K562 (cell line): ENCODE results near the gene CLCN1. TPM values are rescaled to one million over a fixed set of nuclear protein-coding genes. Genes with fewer than 3 reads are reported as not detected.

Experiments used
- BRD9 ChIP-seq: fragments of 450-650 bp; IDR thresholded peaks from 2 replicates; pipeline ENCODE4 v1.6.1; 2018; ENCODE audit warnings: low read depth; ENCODE audit not compliant: partially characterized antibody
- CAMTA2 ChIP-seq: fragments of 250-450 bp; sonication (Bioruptor Pico); conservative IDR thresholded peaks from 2 replicates; pipeline ENCODE4 v1.5.1; 2022
- ESRRA ChIP-seq: fragments of 450-650 bp; IDR thresholded peaks from 2 replicates; pipeline ENCODE4 v1.6.1; 2014; ENCODE audit warnings: low read depth, mild to moderate bottlenecking, moderate library complexity, borderline replicate concordance
- EWSR1 ChIP-seq: fragments of 450-650 bp; IDR thresholded peaks from 2 replicates; pipeline ENCODE4 v1.6.1; 2018; ENCODE audit warnings: borderline replicate concordance, mild to moderate bottlenecking, low read depth, moderate library complexity; ENCODE audit not compliant: partially characterized antibody
- MTF1 ChIP-seq: fragments of 250-450 bp; sonication (Bioruptor Pico); IDR thresholded peaks from 2 replicates; pipeline ENCODE4 v1.9.0; 2021; ENCODE audit warnings: moderate library complexity, mild to moderate bottlenecking, inconsistent platforms, borderline replicate concordance
- NFIC ChIP-seq: fragments of 450-650 bp; IDR thresholded peaks from 2 replicates; pipeline ENCODE4 v1.6.1; 2017; ENCODE audit warnings: mild to moderate bottlenecking, inconsistent platforms
- NR4A1 ChIP-seq, 2 experiments: fragments of 250-450 bp in 1 of 2; fragments of 450-650 bp in 1 of 2; sonication (Bioruptor Pico) in 1 of 2; IDR thresholded peaks; 2 replicates each; pipeline versions ENCODE4 v1.4.0 to v1.6.1; 2016 to 2020; ENCODE audit warnings: mild to moderate bottlenecking in 2 of 2, missing compliant biosample characterization in 1 of 2, missing genetic modification characterization in 1 of 2, moderate library complexity in 1 of 2
- PATZ1 ChIP-seq: fragments of 250-450 bp; sonication (Bioruptor Pico); IDR thresholded peaks from 2 replicates; pipeline ENCODE4 v1.5.0; 2020; ENCODE audit warnings: mild to moderate bottlenecking, borderline replicate concordance
- PHB ChIP-seq: fragments of 250-450 bp; sonication (Bioruptor Pico); IDR thresholded peaks from 2 replicates; pipeline ENCODE4 v1.5.0; 2021
- POLR2A ChIP-seq: fragments of 450-650 bp; conservative IDR thresholded peaks from 2 replicates; pipeline ENCODE4 v1.6.1; 2016
- POLR2G ChIP-seq: fragments of 200-400 bp; formaldehyde crosslinking; IDR thresholded peaks from 2 replicates; pipeline ENCODE4 v1.6.1; 2017; ENCODE audit warnings: low read depth, mild to moderate bottlenecking, antibody characterized with exemption, low read length, moderate library complexity
- RFX7 ChIP-seq: fragments of 250-450 bp; sonication (Bioruptor Pico); IDR thresholded peaks from 2 replicates; pipeline ENCODE4 v1.5.1; 2021; ENCODE audit warnings: mild to moderate bottlenecking
- TAL1 ChIP-seq: fragments of 450-650 bp; IDR thresholded peaks from 2 replicates; pipeline ENCODE4 v1.6.1; 2016; ENCODE audit warnings: mild to moderate bottlenecking
- ZBTB7A ChIP-seq: IDR thresholded peaks from 2 replicates; pipeline ENCODE4 v1.6.1; 2011; ENCODE audit warnings: low read depth, mild to moderate bottlenecking, low read length, moderate library complexity, borderline replicate concordance; ENCODE audit not compliant: control insufficient read depth
- ZNF239 ChIP-seq: fragments of 250-450 bp; sonication (Bioruptor Pico); IDR thresholded peaks from 2 replicates; pipeline ENCODE4 v1.4.0; 2020; ENCODE audit warnings: mild to moderate bottlenecking
- ZNF551 ChIP-seq: fragments of 250-450 bp; sonication (Bioruptor Pico); IDR thresholded peaks from 2 replicates; pipeline ENCODE4 v1.5.0; 2021; ENCODE audit warnings: mild to moderate bottlenecking, moderate library complexity
- ZNF79 ChIP-seq: fragments of 250-450 bp; sonication (Bioruptor Pico); IDR thresholded peaks from 2 replicates; pipeline ENCODE4 v1.4.0; 2020; ENCODE audit warnings: low read depth, mild to moderate bottlenecking, moderate library complexity
- polyA plus RNA-seq, 8 experiments: library from polyadenylated mRNA; depleted of rRNA in 4 of 8; stranded (reverse) in 5 of 8; unstranded in 3 of 8; fragments of >200 nt; fragmentation: Nextera tagmentation in 2 of 8; fragmentation: Illumina TruSeq in 1 of 8; extraction: Ambion mirVana in 2 of 8; extraction: Trizol in 1 of 8; gene quantifications; 2 replicates each; pipeline versions ENCODE4 v1.2.1 to v1.2.3, GENCODE V29; 2011 to 2014; ENCODE audit warnings: inconsistent platforms in 1 of 8, missing spikeins in 1 of 8
- total RNA-seq, 7 experiments: library from RNA; depleted of rRNA in 6 of 7; stranded (reverse); fragments of >200 nt in 6 of 7; fragmentation: Illumina TruSeq in 2 of 7; extraction: Trizol in 2 of 7; gene quantifications; 2 replicates each; pipeline versions ENCODE4 v1.2.1 to v1.2.3, GENCODE V29; 2011 to 2021; ENCODE audit warnings: low replicate concordance in 1 of 7
- TF ChIP-seq, protein P1 (sequence below): IDR thresholded peaks from 3 replicates; pipeline ENCODE4 v1.6.1; 2011; ENCODE audit warnings: borderline replicate concordance, mild to moderate bottlenecking; ENCODE audit not compliant: insufficient read length, insufficient read depth
- TF ChIP-seq, protein P2 (sequence below): fragments of 200-800 bp; sonication (Bioruptor generic); IDR thresholded peaks from 2 replicates; pipeline ENCODE4 v1.6.1; 2017; ENCODE audit warnings: missing genetic modification characterization, missing compliant biosample characterization
- TF ChIP-seq, protein P3 (sequence below): fragments of 450-650 bp; IDR thresholded peaks from one replicate; pipeline ENCODE4 v1.6.1; 2018; ENCODE audit warnings: mild to moderate bottlenecking, moderate library complexity; ENCODE audit not compliant: partially characterized antibody

Gene CLCN1
- total and polyA plus RNA-seq, 9 of the 15 experiments (the other 6 are each of a cell fraction or from before 2014, with no cell fraction given), result 0.01 to 0.11 (median 0.04) TPM; not detected in 4

GRCh38 chr7:143391462-143392404 is 75.8 kb downstream of the CLCN1 start (continued):
- TF ChIP-seq, protein P1, sequence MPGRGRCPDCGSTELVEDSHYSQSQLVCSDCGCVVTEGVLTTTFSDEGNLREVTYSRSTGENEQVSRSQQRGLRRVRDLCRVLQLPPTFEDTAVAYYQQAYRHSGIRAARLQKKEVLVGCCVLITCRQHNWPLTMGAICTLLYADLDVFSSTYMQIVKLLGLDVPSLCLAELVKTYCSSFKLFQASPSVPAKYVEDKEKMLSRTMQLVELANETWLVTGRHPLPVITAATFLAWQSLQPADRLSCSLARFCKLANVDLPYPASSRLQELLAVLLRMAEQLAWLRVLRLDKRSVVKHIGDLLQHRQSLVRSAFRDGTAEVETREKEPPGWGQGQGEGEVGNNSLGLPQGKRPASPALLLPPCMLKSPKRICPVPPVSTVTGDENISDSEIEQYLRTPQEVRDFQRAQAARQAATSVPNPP, result no peak
- no peak for TF ChIP-seq BRD9
- TF ChIP-seq NFIC, result no peak
- TF ChIP-seq, protein P2, sequence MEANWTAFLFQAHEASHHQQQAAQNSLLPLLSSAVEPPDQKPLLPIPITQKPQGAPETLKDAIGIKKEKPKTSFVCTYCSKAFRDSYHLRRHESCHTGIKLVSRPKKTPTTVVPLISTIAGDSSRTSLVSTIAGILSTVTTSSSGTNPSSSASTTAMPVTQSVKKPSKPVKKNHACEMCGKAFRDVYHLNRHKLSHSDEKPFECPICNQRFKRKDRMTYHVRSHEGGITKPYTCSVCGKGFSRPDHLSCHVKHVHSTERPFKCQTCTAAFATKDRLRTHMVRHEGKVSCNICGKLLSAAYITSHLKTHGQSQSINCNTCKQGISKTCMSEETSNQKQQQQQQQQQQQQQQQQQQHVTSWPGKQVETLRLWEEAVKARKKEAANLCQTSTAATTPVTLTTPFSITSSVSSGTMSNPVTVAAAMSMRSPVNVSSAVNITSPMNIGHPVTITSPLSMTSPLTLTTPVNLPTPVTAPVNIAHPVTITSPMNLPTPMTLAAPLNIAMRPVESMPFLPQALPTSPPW (CRISPR knock-in tag), result peak; percentile 40
- TF ChIP-seq ZNF239 (CRISPR knock-in tag), result no peak
- TF ChIP-seq NR4A1 (CRISPR knock-in tag; IDR thresholded peaks at IDR 0.05), result no peak
- no peak for TF ChIP-seq NR4A1 (tag; IDR thresholded peaks at IDR 0.05)
- TF ChIP-seq ZNF79 (CRISPR knock-in tag), result no peak
- TF ChIP-seq POLR2A, result 0 out of 2 replicates have a peak, but pooled peaks have one; percentile 30
- no peak for TF ChIP-seq RFX7 (CRISPR knock-in tag)
- TF ChIP-seq ZBTB7A, result no peak
- TF ChIP-seq EWSR1, result no peak
- TF ChIP-seq PHB (CRISPR knock-in tag), result no peak
- TF ChIP-seq TAL1, result no peak
- 0 out of 2 replicates have a peak, but pooled peaks have one; percentile 45 for TF ChIP-seq POLR2G
- no peak for TF ChIP-seq PATZ1 (CRISPR knock-in tag)
- TF ChIP-seq, protein P3, sequence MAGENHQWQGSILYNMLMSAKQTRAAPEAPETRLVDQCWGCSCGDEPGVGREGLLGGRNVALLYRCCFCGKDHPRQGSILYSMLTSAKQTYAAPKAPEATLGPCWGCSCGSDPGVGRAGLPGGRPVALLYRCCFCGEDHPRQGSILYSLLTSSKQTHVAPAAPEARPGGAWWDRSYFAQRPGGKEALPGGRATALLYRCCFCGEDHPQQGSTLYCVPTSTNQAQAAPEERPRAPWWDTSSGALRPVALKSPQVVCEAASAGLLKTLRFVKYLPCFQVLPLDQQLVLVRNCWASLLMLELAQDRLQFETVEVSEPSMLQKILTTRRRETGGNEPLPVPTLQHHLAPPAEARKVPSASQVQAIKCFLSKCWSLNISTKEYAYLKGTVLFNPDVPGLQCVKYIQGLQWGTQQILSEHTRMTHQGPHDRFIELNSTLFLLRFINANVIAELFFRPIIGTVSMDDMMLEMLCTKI, result no peak
- no peak for TF ChIP-seq MTF1
- no peak for TF ChIP-seq CAMTA2
- no peak for TF ChIP-seq ESRRA
- TF ChIP-seq ZNF551 (CRISPR knock-in tag), result no peak
